Measurements from ENCODE around the gene TCERG1L.

Gene TCERG1L

DNA sequence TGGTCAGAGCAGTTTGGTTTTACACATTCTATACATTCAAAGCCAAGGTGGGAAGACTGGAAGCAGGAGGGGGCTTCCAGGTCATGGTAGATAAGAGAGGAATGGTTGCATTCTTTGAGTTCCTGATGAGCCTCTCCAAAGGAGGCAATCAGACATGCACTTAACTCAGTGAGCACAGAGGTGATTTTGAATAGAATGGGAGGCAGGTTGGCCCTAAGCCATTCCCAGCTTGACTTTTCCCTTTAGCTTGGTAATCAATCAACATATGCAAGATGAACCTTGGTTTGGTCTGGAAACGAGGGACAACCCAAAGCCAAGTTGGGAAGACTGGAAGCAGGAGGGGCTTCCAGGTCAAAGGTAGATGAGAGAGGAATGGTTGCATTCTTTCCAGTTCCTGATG lies 31.4 kb downstream of the TCERG1L start:
- CTCF ChIA-PET, result no interaction called here

DNA sequence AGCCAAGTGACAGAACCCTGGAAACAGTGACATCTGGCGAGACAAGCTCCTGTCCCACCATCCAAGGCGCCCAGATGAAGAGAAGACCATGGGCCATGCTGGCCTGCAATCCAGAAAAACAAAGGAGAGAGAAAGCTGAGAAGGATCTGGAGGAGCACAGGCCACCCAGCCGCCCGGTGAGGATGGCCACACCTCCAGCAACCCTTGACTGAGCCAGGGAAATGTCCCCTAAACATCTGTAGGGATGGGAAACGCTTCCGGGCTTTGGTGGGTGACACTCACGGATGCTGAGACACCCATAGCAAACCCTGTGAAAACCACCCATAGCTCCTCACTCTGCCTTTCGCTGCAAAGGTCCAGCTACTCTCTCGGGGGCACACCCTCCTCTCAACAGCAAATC lies 32.0 kb downstream of the TCERG1L start:
- TF ChIP-seq, protein P1, sequence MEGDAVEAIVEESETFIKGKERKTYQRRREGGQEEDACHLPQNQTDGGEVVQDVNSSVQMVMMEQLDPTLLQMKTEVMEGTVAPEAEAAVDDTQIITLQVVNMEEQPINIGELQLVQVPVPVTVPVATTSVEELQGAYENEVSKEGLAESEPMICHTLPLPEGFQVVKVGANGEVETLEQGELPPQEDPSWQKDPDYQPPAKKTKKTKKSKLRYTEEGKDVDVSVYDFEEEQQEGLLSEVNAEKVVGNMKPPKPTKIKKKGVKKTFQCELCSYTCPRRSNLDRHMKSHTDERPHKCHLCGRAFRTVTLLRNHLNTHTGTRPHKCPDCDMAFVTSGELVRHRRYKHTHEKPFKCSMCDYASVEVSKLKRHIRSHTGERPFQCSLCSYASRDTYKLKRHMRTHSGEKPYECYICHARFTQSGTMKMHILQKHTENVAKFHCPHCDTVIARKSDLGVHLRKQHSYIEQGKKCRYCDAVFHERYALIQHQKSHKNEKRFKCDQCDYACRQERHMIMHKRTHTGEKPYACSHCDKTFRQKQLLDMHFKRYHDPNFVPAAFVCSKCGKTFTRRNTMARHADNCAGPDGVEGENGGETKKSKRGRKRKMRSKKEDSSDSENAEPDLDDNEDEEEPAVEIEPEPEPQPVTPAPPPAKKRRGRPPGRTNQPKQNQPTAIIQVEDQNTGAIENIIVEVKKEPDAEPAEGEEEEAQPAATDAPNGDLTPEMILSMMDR (IDR thresholded peaks at IDR 0.05; ENCODE audit: control extremely low read depth, extremely low read depth, low read depth, missing control alignments), result no peak
- CTCF ChIA-PET, result no interaction called here

More for the DNA sequence above, 31.4 kb downstream of the TCERG1L start:
- DNase-seq (ENCODE audit: extremely low spot score), result no peak
- POLR2A ChIA-PET, result no interaction called here
- TF ChIP-seq, protein P1 (IDR thresholded peaks at IDR 0.05; ENCODE audit: control extremely low read depth, extremely low read depth, low read depth, missing control alignments), result no peak

DNA sequence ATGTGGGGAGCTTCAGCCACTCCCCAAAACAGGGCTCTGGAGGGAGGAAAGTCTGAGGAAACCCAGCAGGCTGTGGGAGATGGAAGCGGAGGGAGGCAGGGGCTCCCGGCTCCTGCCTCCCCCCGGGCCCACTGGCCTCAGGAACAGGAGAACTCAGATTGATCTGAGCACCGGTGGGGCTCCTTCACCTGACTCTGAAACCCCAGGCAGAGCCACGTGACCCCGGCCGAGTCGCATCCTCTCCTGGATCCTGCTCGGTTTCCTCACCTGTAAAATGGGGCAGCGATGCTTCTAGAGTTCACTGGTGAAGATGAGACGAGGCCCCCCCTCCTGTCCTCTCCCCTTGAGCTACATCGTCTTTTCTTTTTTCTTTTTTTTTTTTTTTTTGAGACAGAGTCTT lies 33.6 kb downstream of the TCERG1L start:
- ChIA-PET POLR2A (no interaction called here), CTCF (no interaction called here)
- TF ChIP-seq, protein P1 (IDR thresholded peaks at IDR 0.05; ENCODE audit: control extremely low read depth, extremely low read depth, low read depth, missing control alignments), result no peak
- DNase-seq (ENCODE audit: extremely low spot score), result peak; percentile 8

More for the DNA sequence above, 32.0 kb downstream of the TCERG1L start:
- peak; percentile 10 for DNase-seq (ENCODE audit: extremely low spot score)
- POLR2A ChIA-PET, result no interaction called here

DNA sequence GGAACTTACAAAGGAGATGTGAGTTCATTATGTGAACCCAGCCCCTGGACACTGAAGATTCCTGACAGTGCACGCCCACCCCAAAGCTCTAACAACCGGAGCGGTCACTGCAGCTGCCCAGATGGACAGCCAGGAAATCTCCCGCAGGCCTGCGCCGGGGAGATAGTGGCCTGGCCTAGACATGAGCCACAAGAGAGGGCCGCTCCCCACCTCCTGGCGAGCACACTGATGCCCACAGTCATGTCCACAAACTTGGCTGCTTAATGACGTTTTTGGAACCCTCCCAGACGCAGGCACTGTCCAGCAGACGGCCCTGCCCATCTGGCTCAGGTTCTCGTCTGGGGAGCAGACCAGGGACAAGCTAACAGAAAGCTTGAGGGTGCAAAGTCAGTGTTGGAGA lies 34.2 kb downstream of the TCERG1L start:
- POLR2A ChIA-PET, result no interaction called here
- TF ChIP-seq, protein P1 (IDR thresholded peaks at IDR 0.05; ENCODE audit: control extremely low read depth, extremely low read depth, low read depth, missing control alignments), result no peak
- no peak for DNase-seq (ENCODE audit: extremely low spot score)
- CTCF ChIA-PET, result no interaction called here

DNA sequence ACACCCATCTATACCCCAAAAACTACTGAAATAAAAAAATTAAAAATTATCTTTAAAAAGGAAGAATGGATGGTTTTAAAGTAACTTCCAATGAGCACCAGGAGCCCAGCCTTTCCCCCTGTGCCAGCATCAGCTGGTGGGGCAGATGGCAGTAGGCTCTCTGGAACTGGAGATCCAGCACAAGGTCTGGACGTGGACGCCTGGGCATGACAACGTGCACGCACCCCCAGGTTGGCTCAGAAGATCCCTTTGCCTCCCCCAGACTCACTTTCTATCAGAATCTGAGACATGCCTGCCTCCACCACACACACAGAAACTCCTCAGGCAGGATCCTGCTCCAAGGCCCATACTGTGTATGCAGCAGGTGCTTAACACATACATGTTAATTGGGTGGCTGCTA lies 35.8 kb downstream of the TCERG1L start:
- ChIA-PET CTCF (interaction anchor here (0.9 to 1.7 kb wide), 2 partner anchors 14 to 17 kb away, joined by 3 to 5 read pairs; no protein-coding TSS in a partner anchor), POLR2A (no interaction called here)
- TF ChIP-seq, protein P1 (IDR thresholded peaks at IDR 0.05; ENCODE audit: control extremely low read depth, extremely low read depth, low read depth, missing control alignments), result no peak
- DNase-seq (ENCODE audit: extremely low spot score), result no peak

DNA sequence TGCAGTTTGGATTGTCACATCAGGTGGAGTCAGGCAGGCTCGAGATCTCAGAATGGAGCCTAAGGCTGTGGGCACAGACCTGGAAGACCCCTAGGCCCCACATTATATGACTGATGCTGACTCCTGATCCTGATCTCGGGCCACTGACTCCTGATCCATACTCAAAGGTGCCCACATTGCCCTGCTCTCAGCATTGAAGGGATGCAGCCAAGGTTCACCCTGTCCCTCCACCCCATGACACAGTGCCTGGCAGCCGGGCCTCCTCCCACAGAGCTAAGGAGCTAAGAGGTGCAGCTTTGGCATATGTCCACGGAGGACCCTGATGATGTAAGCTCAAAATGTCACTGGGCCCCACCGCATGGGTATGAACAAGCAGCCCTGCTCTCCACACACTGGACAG lies 36.6 kb downstream of the TCERG1L start:
- no peak for DNase-seq (ENCODE audit: extremely low spot score)
- POLR2A ChIA-PET, result no interaction called here
- TF ChIP-seq, protein P1 (IDR thresholded peaks at IDR 0.05; ENCODE audit: control extremely low read depth, extremely low read depth, low read depth, missing control alignments), result no peak
- CTCF ChIA-PET, result interaction anchor here (1.7 kb wide), 1 partner anchor 13 kb away, joined by 5 read pairs; no protein-coding TSS in a partner anchor
